ENCODE measurements around the gene PITPNM1.

DNA sequence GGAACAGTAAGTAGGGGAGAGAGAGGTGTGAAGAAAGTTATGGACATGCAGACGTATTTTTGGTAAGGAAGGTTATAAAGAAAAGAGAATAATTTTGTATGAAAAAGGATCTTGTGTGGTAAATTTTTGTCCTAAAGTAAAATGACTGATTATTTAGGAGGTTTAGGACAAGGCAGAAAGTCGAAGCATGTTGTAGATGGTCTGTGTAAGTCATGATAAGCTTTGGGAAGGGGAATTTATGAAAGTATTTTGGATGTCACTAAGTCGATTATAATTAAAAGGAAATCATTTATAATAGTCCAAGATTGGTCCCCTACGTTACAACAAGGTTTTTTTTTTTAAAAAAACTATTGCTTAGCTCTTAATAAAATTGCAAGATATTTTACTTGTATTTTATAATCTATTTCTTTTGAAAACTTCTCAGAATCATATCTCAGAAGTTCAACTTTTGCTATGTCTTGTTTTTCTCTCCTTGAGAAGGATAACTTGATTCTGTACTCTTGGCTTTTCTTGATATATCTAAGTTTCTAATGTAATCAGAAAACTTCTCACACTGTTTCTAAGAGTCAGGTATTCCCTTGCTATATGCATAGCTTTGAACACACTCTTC, 29.0 kb upstream of the PITPNM1 start:
- TF ChIP-seq CTCF (IDR thresholded peaks at IDR 0.05 in 4 of 5, conservative IDR thresholded peaks at IDR 0.05 in 1 of 5) = no peak
- no peak for TF ChIP-seq POLR2A (IDR thresholded peaks at IDR 0.05)
